Uterus (tissue), 2 donors: Measurements from ENCODE around the gene RTEL1.
A peak's percentile ranks its signal among the peaks of the same experiment; 100 is the strongest.

Source experiments
- CTCF ChIP-seq, 4 experiments: fragments of 200-600 bp in 2 of 4; fragments of 450-650 bp in 2 of 4; sonication (generic) in 2 of 4; IDR thresholded peaks; one replicate each; pipeline ENCODE4 v1.5.1; 2016 to 2019; ENCODE audit warnings: antibody characterized with exemption in 4 of 4, mild to moderate bottlenecking in 2 of 4, moderate library complexity in 1 of 4
- POLR2A ChIP-seq, 2 donors: fragments of 450-650 bp; IDR thresholded peaks; one replicate each; pipeline ENCODE4 v1.6.1; 2016; ENCODE audit warnings: antibody characterized with exemption in 2 of 2, mild to moderate bottlenecking in 1 of 2, moderate library complexity in 1 of 2

GRCh38 chr20:63628246-63628975 lies 29.7 kb upstream of the RTEL1 start:
- TF ChIP-seq CTCF (IDR thresholded peaks at IDR 0.05) = no peak
- peak in 1 of 2 donors; percentile 19 for TF ChIP-seq POLR2A (IDR thresholded peaks at IDR 0.05)
